HepG2 (cell line): ENCODE results near the gene CHTF18. TPM values are rescaled to one million over a fixed set of nuclear protein-coding genes. Genes with fewer than 3 reads are reported as not detected.

ENCODE experiments used
- ARID5B ChIP-seq: IDR thresholded peaks from 2 replicates; pipeline ENCODE4 v1.4.0; 2020; ENCODE audit warnings: mild to moderate bottlenecking, missing genetic modification reagents
- CHD4 ChIP-seq: fragments of 200-600 bp; sonication (generic); IDR thresholded peaks from 2 replicates; pipeline ENCODE4 v1.7.0; 2017; ENCODE audit warnings: mild to moderate bottlenecking, low read length, borderline replicate concordance
- CREM ChIP-seq, 2 experiments: sonication (generic) in 1 of 2; formaldehyde crosslinking in 1 of 2; IDR thresholded peaks; 2 replicates each; pipeline versions ENCODE4 v1.4.0 to v1.6.1; 2016 to 2020; ENCODE audit warnings: antibody characterized with exemption in 1 of 2, mild to moderate bottlenecking in 1 of 2, missing genetic modification reagents in 1 of 2
- DBP ChIP-seq: sonication (generic); formaldehyde crosslinking; IDR thresholded peaks from 2 replicates; pipeline ENCODE4 v1.4.0; 2020; ENCODE audit warnings: missing genetic modification reagents; ENCODE audit errors: not compliant biosample characterization
- DRAP1 ChIP-seq: IDR thresholded peaks from 2 replicates; pipeline ENCODE4 v1.6.1; 2016; ENCODE audit warnings: missing genetic modification reagents, missing compliant biosample characterization
- FIP1L1 ChIP-seq: fragments of 200-400 bp; formaldehyde crosslinking; IDR thresholded peaks from 2 replicates; pipeline ENCODE4 v1.6.1; 2018; ENCODE audit warnings: low read depth, mild to moderate bottlenecking, low read length, moderate library complexity, borderline replicate concordance; ENCODE audit not compliant: insufficient read depth
- HNRNPLL ChIP-seq: fragments of 200-400 bp; formaldehyde crosslinking; IDR thresholded peaks from 2 replicates; pipeline ENCODE4 v1.6.1; 2017; ENCODE audit warnings: mild to moderate bottlenecking, low read depth, low read length; ENCODE audit not compliant: poor library complexity, severe bottlenecking
- HOMEZ ChIP-seq: IDR thresholded peaks from 2 replicates; pipeline ENCODE4 v1.6.1; 2016; ENCODE audit warnings: low read depth
- IRF9 ChIP-seq: sonication (generic); formaldehyde crosslinking; IDR thresholded peaks from 2 replicates; pipeline ENCODE4 v1.8.0; 2022; ENCODE audit warnings: missing genetic modification reagents, mild to moderate bottlenecking, borderline replicate concordance
- KDM4B ChIP-seq: sonication (generic); formaldehyde crosslinking; IDR thresholded peaks from 2 replicates; pipeline ENCODE4 v1.4.0; 2020; ENCODE audit warnings: missing genetic modification reagents
- KLF9 ChIP-seq: IDR thresholded peaks from 2 replicates; pipeline ENCODE4 v1.6.1; 2016; ENCODE audit warnings: low read depth
- KMT2A ChIP-seq: sonication (generic); formaldehyde crosslinking; IDR thresholded peaks from 2 replicates; pipeline ENCODE4 v1.4.0; 2020; ENCODE audit warnings: missing genetic modification reagents
- SETDB1 ChIP-seq: sonication (generic); formaldehyde crosslinking; IDR thresholded peaks from 2 replicates; pipeline ENCODE4 v1.5.1; 2020; ENCODE audit warnings: missing genetic modification reagents, mild to moderate bottlenecking, borderline replicate concordance
- SRSF4 ChIP-seq: fragments of 200-400 bp; formaldehyde crosslinking; IDR thresholded peaks from one replicate; pipeline ENCODE4 v1.6.1; 2018; ENCODE audit warnings: mild to moderate bottlenecking, low read depth, low read length, moderate library complexity; ENCODE audit not compliant: poor library complexity, severe bottlenecking
- TRIM22 ChIP-seq: fragments of 450-650 bp; IDR thresholded peaks from 2 replicates; pipeline ENCODE4 v1.6.1; 2017
- ZBTB25 ChIP-seq: IDR thresholded peaks from 2 replicates; pipeline ENCODE4 v1.6.1; 2018; ENCODE audit warnings: missing genetic modification reagents
- ZEB1 ChIP-seq: IDR thresholded peaks from 2 replicates; pipeline ENCODE4 v1.6.1; 2012; ENCODE audit warnings: mild to moderate bottlenecking, low read depth, inconsistent platforms; ENCODE audit not compliant: insufficient replicate concordance
- ZNF441 ChIP-seq: sonication (generic); formaldehyde crosslinking; IDR thresholded peaks from 2 replicates; pipeline ENCODE4 v1.7.0; 2021; ENCODE audit warnings: missing genetic modification reagents, borderline replicate concordance
- polyA plus RNA-seq, 8 experiments: library from polyadenylated mRNA; depleted of rRNA in 3 of 8; stranded (reverse) in 7 of 8; unstranded in 1 of 8; fragments of >200 nt; fragmentation: Illumina TruSeq in 4 of 8; extraction: Trizol in 4 of 8; gene quantifications; 2 replicates each; pipeline versions ENCODE4 v1.2.1 to v1.2.3, GENCODE V29; 2011 to 2016; ENCODE audit warnings: low read depth in 4 of 8, missing spikeins in 1 of 8, mixed read lengths in 1 of 8; ENCODE audit not compliant: insufficient read depth in 1 of 8
- total RNA-seq, 5 experiments: library from RNA; depleted of rRNA; stranded (reverse); fragments of >200 nt; fragmentation: Illumina TruSeq; extraction: Trizol; gene quantifications; 2 replicates each; pipeline ENCODE4 v1.2.3, GENCODE V29; 2016; ENCODE audit warnings: low read depth in 1 of 5

CHTF18 gene
- total and polyA plus RNA-seq, 2 of the 13 experiments (the other 11 are each of a cell fraction or from before 2014, with no cell fraction given) = 8.6 to 22.9 TPM

- no peak for TF ChIP-seq CHD4
- no peak for TF ChIP-seq FIP1L1
- TF ChIP-seq HOMEZ = no peak
- peak; percentile 4 for TF ChIP-seq HNRNPLL
- no peak for TF ChIP-seq KDM4B (CRISPR knock-in tag)
- TF ChIP-seq DBP (CRISPR knock-in tag) = no peak
- TF ChIP-seq KMT2A (CRISPR knock-in tag) = peak; percentile 28; the same call in 1 of the 2 replicates
- TF ChIP-seq IRF9 (CRISPR knock-in tag) = peak; percentile 47; the same call in 1 of the 2 replicates
- no peak for TF ChIP-seq SETDB1 (CRISPR knock-in tag)
- no peak for TF ChIP-seq KLF9 (CRISPR knock-in tag)
- TF ChIP-seq ARID5B (CRISPR knock-in tag) = no peak
- no peak for TF ChIP-seq CREM (IDR thresholded peaks at IDR 0.05)
- no peak for TF ChIP-seq CREM (CRISPR knock-in tag; IDR thresholded peaks at IDR 0.05)
- peak; percentile 26; the same call in 1 of the 2 replicates for TF ChIP-seq ZBTB25 (CRISPR knock-in tag)
- no peak for TF ChIP-seq ZNF441 (CRISPR knock-in tag)
- TF ChIP-seq SRSF4 = no peak
- no peak for TF ChIP-seq TRIM22
- no peak for TF ChIP-seq DRAP1 (CRISPR knock-in tag)
- TF ChIP-seq ZEB1 = no peak
Observed at GRCh38 chr16:788399-789126, at the start of gene CHTF18 (continued).
